K562 (cell line): ENCODE results near the gene OR8B12. TPM values are rescaled to one million over a fixed set of nuclear protein-coding genes. Genes with fewer than 3 reads are reported as not detected.
A peak's percentile ranks its signal among the peaks of the same experiment; 100 is the strongest.

Experiments
- ATAC-seq: fragments of 200-7000 bp; cut with Tn5 transposase; 3 replicates; pipeline ENCODE4 v1.9.1; 2020; ENCODE audit warnings: moderate library complexity
- BruUV-seq: library from RNA; stranded (reverse); fragments of 400-500 nt; replicated peaks from 2 replicates; lab custom pipeline; 2021; lab: Mats Ljungman, UMichigan
- CTCF ChIA-PET: fragments of 300-600 bp; formaldehyde crosslinking; extraction: SDS; loops from one replicate; lab custom pipeline; 2021; ENCODE audit warnings: low intra/inter-chr PET ratio; lab: Yijun Ruan, JAX
- POLR2A ChIA-PET: fragments of 300-600, 350-650 bp; sonication (Branson Sonifier 250); formaldehyde crosslinking; extraction: SDS; loops from one replicate; lab custom pipeline; 2021; ENCODE audit warnings: antibody characterized with exemption, inconsistent platforms; lab: Yijun Ruan, JAX
- DNase-seq, 4 experiments: peaks; one replicate each; pipeline versions ENCODE4 v3.0.0 to v3.0.0-alpha.2; 2011 to 2018; ENCODE audit warnings: low spot score in 3 of 4, mixed read lengths in 3 of 4; ENCODE audit errors: extremely low read depth in 1 of 4
- FAIRE-seq: peaks from 2 replicates; lab custom pipeline; 2011; peaks lifted over from hg19 to GRCh38; lab: Jason Lieb, UNC
- H2AFZ ChIP-seq: 2 replicates; pipeline ENCODE4 v1.6.0; 2011; ENCODE audit warnings: low read depth, low read length, control low read depth, inconsistent platforms
- H3K27ac ChIP-seq: fragments of 200-600 bp; 3 replicates; pipeline ENCODE4 v1.8.0; 2011; ENCODE audit warnings: low read depth, mild to moderate bottlenecking, control low read depth, inconsistent platforms, low read length, moderate library complexity, mixed read lengths; ENCODE audit errors: extremely low read depth
- H3K27me3 ChIP-seq, 2 experiments: fragments of 300-600 bp in 1 of 2; 2 replicates in 1 of 2; 3 replicates in 1 of 2; pipeline versions ENCODE4 v1.6.0 to v1.8.0; 2011; ENCODE audit warnings: inconsistent platforms in 2 of 2, low read length in 2 of 2, mild to moderate bottlenecking in 1 of 2, mixed read lengths in 1 of 2, moderate library complexity in 1 of 2; ENCODE audit not compliant: control insufficient read depth in 2 of 2, insufficient read depth in 2 of 2
- H3K36me3 ChIP-seq: fragments of 300-600 bp; 3 replicates; pipeline ENCODE4 v1.8.0; 2011; ENCODE audit warnings: mild to moderate bottlenecking, low read length, inconsistent platforms; ENCODE audit not compliant: control insufficient read depth, insufficient read depth
- H3K4me1 ChIP-seq, 2 experiments: fragments of 200-600 bp in 1 of 2; replicated peaks in 1 of 2; 2 replicates in 1 of 2; 3 replicates in 1 of 2; pipeline versions ENCODE4 v1.5.1 to v1.8.0; 2011; ENCODE audit warnings: inconsistent platforms in 2 of 2, low read length in 2 of 2, mild to moderate bottlenecking in 1 of 2, mixed read lengths in 1 of 2, moderate library complexity in 1 of 2; ENCODE audit not compliant: control insufficient read depth in 2 of 2, insufficient read depth in 2 of 2
- H3K4me2 ChIP-seq: 2 replicates; pipeline ENCODE4 v1.6.1; 2011; ENCODE audit warnings: low read length, control low read depth, inconsistent platforms, mixed read lengths; ENCODE audit not compliant: insufficient read depth
- H3K4me3 ChIP-seq: fragments of 200-600 bp; sonication (generic), shearing (Covaris generic); 2 replicates; pipeline ENCODE4 v1.5.1; 2016; ENCODE audit warnings: control low read depth, inconsistent platforms
- H3K79me2 ChIP-seq: fragments of 200-600 bp; 3 replicates; pipeline ENCODE4 v1.8.0; 2011; ENCODE audit warnings: low read length, inconsistent platforms; ENCODE audit not compliant: control insufficient read depth, insufficient read depth
- H3K9ac ChIP-seq, 2 experiments: 2 replicates each; pipeline versions ENCODE4 v1.6.0 to v1.6.1; 2011; ENCODE audit warnings: low read depth in 2 of 2, low read length in 2 of 2, control low read depth in 1 of 2, inconsistent platforms in 1 of 2, mild to moderate bottlenecking in 1 of 2, mixed read lengths in 1 of 2; ENCODE audit not compliant: insufficient read depth in 1 of 2
- H3K9me1 ChIP-seq: one replicate; pipeline ENCODE4 v1.6.0; 2011; ENCODE audit warnings: inconsistent platforms, mild to moderate bottlenecking, low read length, moderate library complexity; ENCODE audit not compliant: control insufficient read depth, insufficient read depth
- H3K9me3 ChIP-seq: replicated peaks from 2 replicates; pipeline ENCODE4 v1.5.1; 2011; ENCODE audit warnings: low read depth, low read length, inconsistent platforms; ENCODE audit not compliant: control insufficient read depth, insufficient read depth
- H4K20me1 ChIP-seq: replicated peaks from 2 replicates; pipeline ENCODE4 v1.6.1; 2011; ENCODE audit warnings: low read length, inconsistent platforms, mixed read lengths; ENCODE audit not compliant: control insufficient read depth, insufficient read depth
- CEBPB ChIP-seq: fragments of 450-650 bp; IDR thresholded peaks from 2 replicates; pipeline ENCODE4 v1.6.1; 2016; ENCODE audit warnings: missing genetic modification characterization, missing compliant biosample characterization
- CREBBP ChIP-seq: IDR thresholded peaks from one replicate; pipeline ENCODE4 v1.6.1; 2012; ENCODE audit warnings: low read depth, mild to moderate bottlenecking, control low read depth, inconsistent platforms, low read length
- DPF2 ChIP-seq: fragments of 450-650 bp; IDR thresholded peaks from 2 replicates; pipeline ENCODE4 v1.6.1; 2016
- ESRRB ChIP-seq: fragments of 250-450 bp; sonication (Bioruptor Pico); IDR thresholded peaks from 2 replicates; pipeline ENCODE4 v1.5.0; 2020; ENCODE audit warnings: mild to moderate bottlenecking, moderate library complexity, borderline replicate concordance
- FOXJ2 ChIP-seq: fragments of 200-800 bp; sonication (Bioruptor generic); IDR thresholded peaks from 2 replicates; pipeline ENCODE4 v1.6.1; 2016; ENCODE audit warnings: missing genetic modification characterization, missing compliant biosample characterization
- GATA2 ChIP-seq: sonication (generic); formaldehyde crosslinking; IDR thresholded peaks from 2 replicates; pipeline ENCODE4 v1.4.0; 2020; ENCODE audit warnings: mild to moderate bottlenecking, missing genetic modification reagents
- KLF10 ChIP-seq: fragments of 250-450 bp; sonication (Bioruptor Pico); IDR thresholded peaks from 2 replicates; pipeline ENCODE4 v1.6.1; 2021; ENCODE audit warnings: matching md5 sums
- LCOR ChIP-seq: sonication (generic); formaldehyde crosslinking; IDR thresholded peaks from 2 replicates; pipeline ENCODE4 v1.8.0; 2022; ENCODE audit warnings: mild to moderate bottlenecking, missing genetic modification reagents
- MCM2 ChIP-seq: fragments of 450-650 bp; IDR thresholded peaks from 2 replicates; pipeline ENCODE4 v1.6.1; 2017; ENCODE audit warnings: low read depth, mild to moderate bottlenecking
- MTF1 ChIP-seq: fragments of 250-450 bp; sonication (Bioruptor Pico); IDR thresholded peaks from 2 replicates; pipeline ENCODE4 v1.9.0; 2021; ENCODE audit warnings: moderate library complexity, mild to moderate bottlenecking, inconsistent platforms, borderline replicate concordance
- NFIC ChIP-seq: fragments of 450-650 bp; IDR thresholded peaks from 2 replicates; pipeline ENCODE4 v1.6.1; 2017; ENCODE audit warnings: mild to moderate bottlenecking, inconsistent platforms
- NFIX ChIP-seq: fragments of 250-450 bp; sonication (Bioruptor Pico); IDR thresholded peaks from 2 replicates; pipeline ENCODE4 v1.4.0; 2020; ENCODE audit warnings: low read depth, mild to moderate bottlenecking, moderate library complexity
- NR2C2 ChIP-seq, 2 experiments: fragments of 200-800 bp in 1 of 2; sonication (Bioruptor generic) in 1 of 2; sonication (generic) in 1 of 2; formaldehyde crosslinking in 1 of 2; IDR thresholded peaks; 2 replicates each; pipeline versions ENCODE4 v1.6.1 to v1.8.0; 2016 to 2022; ENCODE audit warnings: mild to moderate bottlenecking in 1 of 2, missing compliant biosample characterization in 1 of 2, missing genetic modification characterization in 1 of 2, missing genetic modification reagents in 1 of 2
- POLR3G ChIP-seq: IDR thresholded peaks from 2 replicates; pipeline ENCODE4 v1.6.1; 2011; ENCODE audit not compliant: insufficient read length, insufficient replicate concordance; ENCODE audit errors: extremely low read depth
- RNF2 ChIP-seq: sonication (generic); IDR thresholded peaks from 2 replicates; pipeline ENCODE4 v1.6.1; 2016
- SAFB2 ChIP-seq: fragments of 200-400 bp; formaldehyde crosslinking; IDR thresholded peaks from 2 replicates; pipeline ENCODE4 v1.6.1; 2018; ENCODE audit warnings: borderline replicate concordance, low read length, low read depth, moderate library complexity; ENCODE audit not compliant: severe bottlenecking
- SAP30 ChIP-seq: fragments of 200-600 bp; sonication (generic); IDR thresholded peaks from 2 replicates; pipeline ENCODE4 v1.6.1; 2012; ENCODE audit warnings: borderline replicate concordance, low read depth, mild to moderate bottlenecking, moderate library complexity, low read length, control low read depth, inconsistent platforms; ENCODE audit not compliant: insufficient read depth, poor library complexity, severe bottlenecking
- SMARCA5 ChIP-seq: fragments of 450-650 bp; IDR thresholded peaks from 2 replicates; pipeline ENCODE4 v1.6.1; 2016
- SNIP1 ChIP-seq: fragments of 450-650 bp; IDR thresholded peaks from 2 replicates; pipeline ENCODE4 v1.7.1; 2017; ENCODE audit warnings: low read depth, mild to moderate bottlenecking
- TAF15 ChIP-seq: fragments of 200-400 bp; formaldehyde crosslinking; IDR thresholded peaks from 2 replicates; pipeline ENCODE4 v1.6.1; 2017; ENCODE audit warnings: mild to moderate bottlenecking, low read depth, low read length, moderate library complexity
- ZNF766 ChIP-seq: fragments of 200-800 bp; sonication (Bioruptor generic); conservative IDR thresholded peaks from 2 replicates; pipeline ENCODE4 v1.6.1; 2016; ENCODE audit warnings: missing genetic modification characterization, missing compliant biosample characterization
- WGBS: fragments of 100-300 bp; shearing (Covaris generic); methylation state at CpG from one replicate; pipeline ENCODE4 v1.1.6; 2016; ENCODE audit warnings: low coverage, mixed read lengths; ENCODE audit not compliant: insufficient coverage; ENCODE audit errors: missing lambda C conversion rate; 5-methylcytosine and 5-hydroxymethylcytosine counted together
- in situ Hi-C: fragments of 300-500 bp; cut with MboI; formaldehyde crosslinking; loops from 4 replicates; pipeline ENCODE4 v1.15.0; 2018; ENCODE audit warnings: inconsistent platforms, mixed read lengths
- intact Hi-C: fragments of 100-400 bp; cut with micrococcal nuclease; formaldehyde crosslinking; loops from 2 replicates; pipeline ENCODE4 v1.14.2; 2022
- polyA plus RNA-seq, 8 experiments: library from polyadenylated mRNA; depleted of rRNA in 4 of 8; stranded (reverse) in 5 of 8; unstranded in 3 of 8; fragments of >200 nt; fragmentation: Nextera tagmentation in 2 of 8; fragmentation: Illumina TruSeq in 1 of 8; extraction: Ambion mirVana in 2 of 8; extraction: Trizol in 1 of 8; gene quantifications; 2 replicates each; pipeline versions ENCODE4 v1.2.1 to v1.2.3, GENCODE V29; 2011 to 2014; ENCODE audit warnings: inconsistent platforms in 1 of 8, missing spikeins in 1 of 8
- total RNA-seq, 7 experiments: library from RNA; depleted of rRNA in 6 of 7; stranded (reverse); fragments of >200 nt in 6 of 7; fragmentation: Illumina TruSeq in 2 of 7; extraction: Trizol in 2 of 7; gene quantifications; 2 replicates each; pipeline versions ENCODE4 v1.2.1 to v1.2.3, GENCODE V29; 2011 to 2021; ENCODE audit warnings: low replicate concordance in 1 of 7
- TF ChIP-seq, protein P1 (sequence below): sonication (generic); formaldehyde crosslinking; IDR thresholded peaks from 2 replicates; pipeline ENCODE4 v1.8.0; 2022; ENCODE audit warnings: mild to moderate bottlenecking, low read depth, missing genetic modification reagents
- TF ChIP-seq, protein P2 (sequence below): fragments of 250-450 bp; sonication (Bioruptor Pico); IDR thresholded peaks from 2 replicates; pipeline ENCODE4 v1.5.1; 2021; ENCODE audit warnings: mild to moderate bottlenecking

Gene OR8B12
- total and polyA plus RNA-seq, 9 of the 15 experiments (the other 6 are each of a cell fraction or from before 2014, with no cell fraction given), result 0.06 TPM; not detected in 8

DNA sequence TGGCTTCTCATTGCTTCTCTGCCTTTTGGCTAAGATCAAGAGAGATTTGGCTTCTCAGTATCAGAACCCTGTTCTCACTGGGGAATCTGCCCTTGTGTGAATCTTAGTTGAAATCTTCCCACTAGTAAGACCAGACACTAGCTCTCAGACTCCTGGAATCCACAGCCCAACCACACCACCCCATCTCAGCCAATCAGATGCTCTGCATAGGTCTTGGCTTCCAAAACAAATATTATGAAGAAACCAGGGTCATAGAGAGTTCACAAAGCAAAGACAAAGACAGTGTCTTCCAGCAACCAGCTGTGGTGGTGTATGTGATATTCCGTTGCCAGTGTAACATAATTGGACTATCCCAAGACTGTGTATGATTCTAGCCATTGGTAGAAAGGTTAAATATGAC is 5.4 kb downstream of the OR8B12 start:
- ATAC-seq, result peak; percentile 72
- Histone ChIP-seq H3K27ac (peak overlapping the region; percentile 25; the same call in 1 of the 3 replicates), H3K36me3 (no peaks in the 10 kb centered on the region), H3K9ac (no peak overlapping the region), H3K9me1 (no peaks in the 10 kb centered on the region), H3K79me2 (no peaks in the 10 kb centered on the region), H3K9me3 (no peaks in the 10 kb centered on the region), H3K4me2 (peak overlapping the region; percentile 29; the same call in 1 of the 2 replicates), H3K4me1 (peaks cover 0 to 22% of the 10 kb centered on the region in 2 experiments; a peak in 4 of 5 replicates), H2AFZ (peak overlapping the region; percentile 42; the same call in 1 of the 2 replicates), H3K27me3 (no peaks in the 10 kb centered on the region), H3K4me3 (no peak overlapping the region), H4K20me1 (no peaks in the 10 kb centered on the region)
- FAIRE-seq, result no peak
- POLR2A ChIA-PET, result interaction anchor here (0.6 kb wide), 1 partner anchor 348 kb away, joined by 3 read pairs; no protein-coding TSS in a partner anchor
- BruUV-seq, result no TSS peak
- in situ Hi-C loops, result no loop called here
- peak; percentile 14 to 37 (median 26) for DNase-seq
- WGBS, result 8% methylated on average over 1 of the region's 1 CpG
- CTCF ChIA-PET, result no interaction called here
- intact Hi-C loops, result no loop called here
- TF ChIP-seq, protein P1, sequence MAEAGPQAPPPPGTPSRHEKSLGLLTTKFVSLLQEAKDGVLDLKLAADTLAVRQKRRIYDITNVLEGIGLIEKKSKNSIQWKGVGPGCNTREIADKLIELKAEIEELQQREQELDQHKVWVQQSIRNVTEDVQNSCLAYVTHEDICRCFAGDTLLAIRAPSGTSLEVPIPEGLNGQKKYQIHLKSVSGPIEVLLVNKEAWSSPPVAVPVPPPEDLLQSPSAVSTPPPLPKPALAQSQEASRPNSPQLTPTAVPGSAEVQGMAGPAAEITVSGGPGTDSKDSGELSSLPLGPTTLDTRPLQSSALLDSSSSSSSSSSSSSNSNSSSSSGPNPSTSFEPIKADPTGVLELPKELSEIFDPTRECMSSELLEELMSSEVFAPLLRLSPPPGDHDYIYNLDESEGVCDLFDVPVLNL (CRISPR knock-in tag), result no peak
- TF ChIP-seq NR2C2 (CRISPR knock-in tag; IDR thresholded peaks at IDR 0.05) (no peak), NR2C2 (tag; IDR thresholded peaks at IDR 0.05) (peak; percentile 46), SNIP1 (no peak), SAFB2 (no peak), TAF15 (no peak), DPF2 (no peak), POLR3G (no peak), ESRRB (CRISPR knock-in tag) (no peak), RNF2 (no peak), ZNF766 (CRISPR knock-in tag) (peak; percentile 46; the same call in 1 of the 2 replicates), GATA2 (CRISPR knock-in tag) (no peak), FOXJ2 (tag) (peak; percentile 67; the same call in 1 of the 2 replicates), NFIC (no peak), MCM2 (no peak), CREBBP (no peak), KLF10 (CRISPR knock-in tag) (no peak), CEBPB (tag) (peak; percentile 11; the same call in 1 of the 2 replicates), SAP30 (no peak), LCOR (CRISPR knock-in tag) (no peak), SMARCA5 (no peak), MTF1 (CRISPR knock-in tag) (no peak), NFIX (CRISPR knock-in tag) (no peak)
- TF ChIP-seq, protein P2, sequence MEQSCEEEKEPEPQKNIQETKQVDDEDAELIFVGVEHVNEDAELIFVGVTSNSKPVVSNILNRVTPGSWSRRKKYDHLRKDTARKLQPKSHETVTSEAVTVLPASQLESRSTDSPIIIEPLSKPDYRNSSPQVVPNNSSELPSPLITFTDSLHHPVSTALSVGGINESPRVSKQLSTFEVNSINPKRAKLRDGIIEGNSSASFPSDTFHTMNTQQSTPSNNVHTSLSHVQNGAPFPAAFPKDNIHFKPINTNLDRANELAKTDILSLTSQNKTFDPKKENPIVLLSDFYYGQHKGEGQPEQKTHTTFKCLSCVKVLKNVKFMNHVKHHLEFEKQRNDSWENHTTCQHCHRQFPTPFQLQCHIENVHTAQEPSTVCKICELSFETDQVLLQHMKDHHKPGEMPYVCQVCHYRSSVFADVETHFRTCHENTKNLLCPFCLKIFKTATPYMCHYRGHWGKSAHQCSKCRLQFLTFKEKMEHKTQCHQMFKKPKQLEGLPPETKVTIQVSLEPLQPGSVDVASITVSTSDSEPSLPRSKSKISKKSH (CRISPR knock-in tag), result no peak
